Germinal center (tissue), 1 donor: ENCODE measurements around the gene P2RY2.
"Not testable (repeated sequence)": the region's sequence is repeated elsewhere in the genome, so short reads cannot be mapped to it uniquely, and the experiment has no call there.

Source experiments
- DNase-seq: peaks from one replicate; pipeline ENCODE4 v3.0.0; 2012; ENCODE audit warnings: mixed read lengths, low spot score

P2RY2 gene

GRCh38 chr11:73188301-73188700 is 29.8 kb upstream of the P2RY2 start:
- DNase-seq: no peak

GRCh38 chr11:73189315-73189714 is 28.8 kb upstream of the P2RY2 start:
- peak; percentile 72 for DNase-seq

GRCh38 chr11:73189723-73190556 is 28.1 kb upstream of the P2RY2 start:
- no peak for DNase-seq

- no peak for DNase-seq
These were observed 27.6 kb upstream of the P2RY2 start for GRCh38 chr11:73190557-73190885.

- DNase-seq: no peak
These were observed 26.9 kb upstream of the P2RY2 start for GRCh38 chr11:73191151-73191550.

- no peak for DNase-seq
These were observed 25.8 kb upstream of the P2RY2 start for GRCh38 chr11:73192272-73192671.

- DNase-seq: no peak
These were observed 24.6 kb upstream of the P2RY2 start for GRCh38 chr11:73193251-73194033.

GRCh38 chr11:73194034-73194507 is 24.0 kb upstream of the P2RY2 start:
- DNase-seq: no peak

GRCh38 chr11:73194593-73194992 is 23.5 kb upstream of the P2RY2 start:
- no peak for DNase-seq

GRCh38 chr11:73195191-73196007 is 22.7 kb upstream of the P2RY2 start:
- DNase-seq: no peak

- no peak for DNase-seq
These were observed 21.5 kb upstream of the P2RY2 start for GRCh38 chr11:73196576-73196975.

GRCh38 chr11:73197348-73197747 is 20.7 kb upstream of the P2RY2 start:
- no peak for DNase-seq

- not testable (repeated sequence) for DNase-seq
These were observed 20.3 kb upstream of the P2RY2 start for GRCh38 chr11:73197787-73198186.

GRCh38 chr11:73198677-73199076 is 19.4 kb upstream of the P2RY2 start:
- no peak for DNase-seq

GRCh38 chr11:73199446-73199845 is 18.6 kb upstream of the P2RY2 start:
- DNase-seq: no peak

- no peak for DNase-seq
These were observed 17.8 kb upstream of the P2RY2 start for GRCh38 chr11:73200256-73200655.

GRCh38 chr11:73201249-73201648 is 16.8 kb upstream of the P2RY2 start:
- DNase-seq: no peak

- DNase-seq: no peak
These were observed 15.9 kb upstream of the P2RY2 start for GRCh38 chr11:73201888-73202780.

- DNase-seq: no peak
These were observed 14.8 kb upstream of the P2RY2 start for GRCh38 chr11:73203322-73203721.

- DNase-seq: no peak
These were observed 14.3 kb upstream of the P2RY2 start for GRCh38 chr11:73203790-73204189.

- DNase-seq: no peak
These were observed 13.4 kb upstream of the P2RY2 start for GRCh38 chr11:73204711-73205121.
